ENCODE data around the gene ELN. TPM values are rescaled to one million over a fixed set of nuclear protein-coding genes. Genes with fewer than 3 reads are reported as not detected.

The ELN gene
- polyA plus RNA-seq, 1 experiment = 619 TPM

DNA sequence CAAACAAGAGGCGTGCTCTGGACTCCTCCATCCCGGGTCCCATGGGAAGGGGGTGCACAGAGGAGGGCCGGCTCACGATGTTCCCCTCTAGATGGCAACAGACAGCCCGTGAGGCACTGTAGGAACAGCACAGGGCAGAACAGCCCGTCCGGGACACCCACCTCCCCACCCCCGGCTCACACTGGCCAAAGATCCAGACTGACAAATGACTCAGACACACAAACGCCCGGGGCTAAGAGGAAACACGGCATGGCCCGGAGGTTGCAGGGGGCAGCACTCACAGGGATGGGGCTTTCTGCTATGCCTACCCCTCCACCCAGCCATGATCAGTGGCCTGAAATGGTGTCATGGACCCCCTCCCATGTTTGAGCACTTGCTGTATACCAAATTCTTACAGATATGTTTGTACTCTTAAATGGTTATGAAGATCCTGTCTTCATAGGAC is 4.9 kb upstream of the ELN start:
- no peaks in the 10 kb centered on the region for H3K27me3 ChIP-seq (ENCODE audit: control insufficient read depth, insufficient read depth, low read length)
- no peak overlapping the region for H3K4me3 ChIP-seq (ENCODE audit: low read depth, low read length)
- no peak for DNase-seq (ENCODE audit: low read depth)
- ChIA-PET POLR2A (no interaction called here), CTCF (no interaction called here)
- TF ChIP-seq, protein P1, sequence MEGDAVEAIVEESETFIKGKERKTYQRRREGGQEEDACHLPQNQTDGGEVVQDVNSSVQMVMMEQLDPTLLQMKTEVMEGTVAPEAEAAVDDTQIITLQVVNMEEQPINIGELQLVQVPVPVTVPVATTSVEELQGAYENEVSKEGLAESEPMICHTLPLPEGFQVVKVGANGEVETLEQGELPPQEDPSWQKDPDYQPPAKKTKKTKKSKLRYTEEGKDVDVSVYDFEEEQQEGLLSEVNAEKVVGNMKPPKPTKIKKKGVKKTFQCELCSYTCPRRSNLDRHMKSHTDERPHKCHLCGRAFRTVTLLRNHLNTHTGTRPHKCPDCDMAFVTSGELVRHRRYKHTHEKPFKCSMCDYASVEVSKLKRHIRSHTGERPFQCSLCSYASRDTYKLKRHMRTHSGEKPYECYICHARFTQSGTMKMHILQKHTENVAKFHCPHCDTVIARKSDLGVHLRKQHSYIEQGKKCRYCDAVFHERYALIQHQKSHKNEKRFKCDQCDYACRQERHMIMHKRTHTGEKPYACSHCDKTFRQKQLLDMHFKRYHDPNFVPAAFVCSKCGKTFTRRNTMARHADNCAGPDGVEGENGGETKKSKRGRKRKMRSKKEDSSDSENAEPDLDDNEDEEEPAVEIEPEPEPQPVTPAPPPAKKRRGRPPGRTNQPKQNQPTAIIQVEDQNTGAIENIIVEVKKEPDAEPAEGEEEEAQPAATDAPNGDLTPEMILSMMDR (IDR thresholded peaks at IDR 0.05; ENCODE audit: insufficient read depth, low read depth, low read length) = peak; percentile 37
- H3K36me3 ChIP-seq (ENCODE audit: control insufficient read depth, insufficient read depth, low read length) = no peaks in the 10 kb centered on the region

DNA sequence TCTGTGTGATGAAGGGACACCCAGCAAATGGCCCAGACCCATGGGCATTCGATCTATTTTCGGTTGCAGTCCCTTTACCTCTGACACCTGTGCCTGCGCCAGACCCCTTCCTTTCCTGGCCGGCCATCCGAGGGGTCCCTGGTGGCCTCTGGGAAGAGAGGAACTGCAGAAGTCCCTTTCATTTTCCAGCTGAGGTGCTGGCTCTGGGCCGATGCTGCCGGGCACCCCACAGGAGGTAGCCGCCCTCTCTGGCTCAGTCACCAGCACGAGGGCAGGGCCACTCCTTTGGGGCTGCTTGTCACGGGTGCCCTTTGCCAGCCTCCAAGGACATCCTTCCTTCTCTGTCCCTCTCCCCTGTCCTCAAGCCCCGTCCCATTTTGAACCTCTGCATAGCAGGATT is 4.2 kb upstream of the ELN start:
- TF ChIP-seq, protein P1 (IDR thresholded peaks at IDR 0.05; ENCODE audit: insufficient read depth, low read depth, low read length) = no peak
- Histone ChIP-seq H3K4me3 (ENCODE audit: low read depth, low read length) (no peak overlapping the region), H3K36me3 (ENCODE audit: control insufficient read depth, insufficient read depth, low read length) (no peaks in the 10 kb centered on the region), H3K27me3 (ENCODE audit: control insufficient read depth, insufficient read depth, low read length) (no peaks in the 10 kb centered on the region)
- CTCF ChIA-PET = interaction anchor here (4.0 to 4.5 kb wide), 2 partner anchors 150 to 159 kb away, joined by 22 to 35 read pairs; no protein-coding TSS in a partner anchor
- POLR2A ChIA-PET = no interaction called here
- no peak for DNase-seq (ENCODE audit: low read depth)

- TF ChIP-seq, protein P1 (IDR thresholded peaks at IDR 0.05; ENCODE audit: insufficient read depth, low read depth, low read length) = no peak
- Histone ChIP-seq H3K36me3 (ENCODE audit: control insufficient read depth, insufficient read depth, low read length) (no peaks in the 10 kb centered on the region), H3K27me3 (ENCODE audit: control insufficient read depth, insufficient read depth, low read length) (no peaks in the 10 kb centered on the region), H3K4me3 (ENCODE audit: low read depth, low read length) (no peak overlapping the region)
- CTCF ChIA-PET = interaction anchor here (1.1 to 5.3 kb wide), 17 partner anchors 10 to 418 kb away, joined by 3 to 43 read pairs (median 9); no protein-coding TSS in a partner anchor
- POLR2A ChIA-PET = no interaction called here
- DNase-seq (ENCODE audit: low read depth) = no peak
Measured at GRCh38 chr7:74025146-74025545, 2.8 kb upstream of the ELN start.

- H3K4me3 ChIP-seq (ENCODE audit: low read depth, low read length) = no peak overlapping the region
- ChIA-PET CTCF (interaction anchor here (1.1 to 5.3 kb wide), 28 partner anchors 10 to 419 kb away, joined by 3 to 43 read pairs (median 7); no protein-coding TSS in a partner anchor), POLR2A (no interaction called here)
- no peak for DNase-seq (ENCODE audit: low read depth)
- no peaks in the 10 kb centered on the region for H3K36me3 ChIP-seq (ENCODE audit: control insufficient read depth, insufficient read depth, low read length)
- H3K27me3 ChIP-seq (ENCODE audit: control insufficient read depth, insufficient read depth, low read length) = no peaks in the 10 kb centered on the region
- TF ChIP-seq, protein P1 (IDR thresholded peaks at IDR 0.05; ENCODE audit: insufficient read depth, low read depth, low read length) = no peak
Measured at GRCh38 chr7:74025730-74026129, 2.2 kb upstream of the ELN start.

- POLR2A ChIA-PET = no interaction called here
Measured at GRCh38 chr7:74026406-74026902, 1.5 kb upstream of the ELN start.

More at GRCh38 chr7:74026406-74026902, 1.5 kb upstream of the ELN start:
- CTCF ChIA-PET = interaction anchor here (0.6 to 5.3 kb wide), 48 partner anchors 8 to 419 kb away, joined by 3 to 43 read pairs (median 6); no protein-coding TSS in a partner anchor
- H3K27me3 ChIP-seq (ENCODE audit: control insufficient read depth, insufficient read depth, low read length) = no peaks in the 10 kb centered on the region
- TF ChIP-seq, protein P1 (IDR thresholded peaks at IDR 0.05; ENCODE audit: insufficient read depth, low read depth, low read length) = no peak
- no peak overlapping the region for H3K4me3 ChIP-seq (ENCODE audit: low read depth, low read length)
- DNase-seq (ENCODE audit: low read depth) = no peak
- no peaks in the 10 kb centered on the region for H3K36me3 ChIP-seq (ENCODE audit: control insufficient read depth, insufficient read depth, low read length)
